NCI-H2081 (cell line): ENCODE results near the gene VOPP1.
A peak's percentile ranks its signal among the peaks of the same experiment; 100 is the strongest.

ENCODE experiments used
- DNase-seq, 2 experiments: peaks; one replicate each; lab custom pipeline; 2025; lab: John Stamatoyannopoulos, UW

Gene VOPP1

DNA sequence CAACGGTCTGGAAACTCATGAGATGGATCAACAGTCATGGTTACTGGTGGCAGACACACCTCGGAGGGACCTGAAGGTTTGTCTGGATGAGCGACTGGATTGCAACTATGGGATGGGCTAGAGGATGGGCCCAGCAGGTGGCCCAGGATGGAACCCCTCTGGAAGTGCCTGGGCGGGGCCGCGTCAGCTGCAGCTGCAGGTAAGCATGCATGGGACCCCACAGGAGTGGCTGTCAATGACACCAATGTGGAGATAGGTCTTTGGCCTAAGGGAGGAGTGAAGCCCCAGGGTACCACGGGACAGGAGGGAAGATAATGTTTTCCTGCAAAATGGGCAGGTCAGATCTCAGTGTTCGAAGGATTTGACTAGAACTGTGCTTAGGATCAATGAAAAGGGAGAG is 103.8 kb downstream of the VOPP1 start:
- no peak for DNase-seq

DNA sequence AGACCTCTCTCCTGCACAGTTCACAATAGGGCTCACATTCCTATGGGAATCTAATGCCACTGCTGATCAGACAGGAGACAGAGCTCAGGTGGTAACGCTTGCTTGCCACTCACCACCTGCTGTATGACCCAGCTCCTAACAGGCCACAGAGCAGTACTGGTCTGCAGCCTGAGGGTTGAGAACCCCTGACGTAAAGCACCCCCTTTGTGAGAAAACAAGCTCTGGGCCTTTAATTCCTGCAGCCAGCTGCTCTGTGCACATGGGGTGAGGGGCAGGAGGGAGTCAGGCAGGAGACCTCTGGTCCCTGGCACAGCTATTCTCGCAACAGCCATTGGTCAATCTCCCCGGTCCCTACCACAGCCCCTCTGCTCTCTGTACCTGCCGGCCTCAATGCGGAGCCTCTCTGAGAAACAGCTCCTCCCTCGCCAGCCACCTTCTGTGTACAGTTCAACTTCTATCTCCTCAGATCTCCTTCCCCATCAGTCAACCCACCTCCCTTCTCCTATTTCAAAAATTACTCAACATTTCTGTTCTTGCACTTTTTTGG is 105.2 kb downstream of the VOPP1 start:
- no peak for DNase-seq

DNA sequence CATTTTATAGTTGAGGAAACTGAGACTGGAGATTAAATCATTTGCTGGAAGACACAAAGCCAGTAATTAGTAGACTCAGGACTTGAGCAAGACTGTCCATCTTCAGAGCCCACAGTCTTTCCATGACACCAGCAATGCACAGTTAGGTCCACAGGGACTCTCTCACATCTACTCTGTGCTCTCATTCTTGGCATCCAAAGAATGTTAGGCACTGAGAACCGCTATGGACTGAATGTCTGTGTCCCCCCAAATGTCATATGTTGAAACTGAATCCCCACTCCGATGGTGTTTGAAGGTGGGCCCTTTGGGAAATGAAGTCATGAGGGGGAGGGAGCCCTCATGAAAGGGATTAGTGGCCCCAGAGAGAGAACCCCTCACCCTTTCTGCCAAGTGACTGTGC is 106.6 kb downstream of the VOPP1 start:
- no peak for DNase-seq

DNA sequence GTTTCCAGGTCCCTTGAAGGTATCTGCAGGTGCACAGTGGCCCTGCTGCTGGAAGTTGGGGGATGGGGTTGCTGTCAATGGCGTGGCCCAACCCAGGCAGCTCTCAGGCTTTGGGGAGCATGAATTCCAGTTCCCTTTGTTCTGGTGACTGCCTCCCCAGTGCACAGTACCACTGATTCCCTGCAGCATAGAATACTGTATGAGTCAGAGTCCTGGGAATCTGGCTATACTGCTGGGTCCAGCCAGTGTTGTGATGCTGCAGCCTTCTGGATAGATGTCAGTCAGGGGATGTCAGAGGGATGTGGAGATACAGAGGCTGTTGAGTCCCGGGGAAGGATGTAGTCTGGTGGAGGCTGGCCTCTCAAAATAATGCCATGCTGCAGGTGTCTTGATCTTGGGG is 107.9 kb downstream of the VOPP1 start:
- DNase-seq = no peak

DNA sequence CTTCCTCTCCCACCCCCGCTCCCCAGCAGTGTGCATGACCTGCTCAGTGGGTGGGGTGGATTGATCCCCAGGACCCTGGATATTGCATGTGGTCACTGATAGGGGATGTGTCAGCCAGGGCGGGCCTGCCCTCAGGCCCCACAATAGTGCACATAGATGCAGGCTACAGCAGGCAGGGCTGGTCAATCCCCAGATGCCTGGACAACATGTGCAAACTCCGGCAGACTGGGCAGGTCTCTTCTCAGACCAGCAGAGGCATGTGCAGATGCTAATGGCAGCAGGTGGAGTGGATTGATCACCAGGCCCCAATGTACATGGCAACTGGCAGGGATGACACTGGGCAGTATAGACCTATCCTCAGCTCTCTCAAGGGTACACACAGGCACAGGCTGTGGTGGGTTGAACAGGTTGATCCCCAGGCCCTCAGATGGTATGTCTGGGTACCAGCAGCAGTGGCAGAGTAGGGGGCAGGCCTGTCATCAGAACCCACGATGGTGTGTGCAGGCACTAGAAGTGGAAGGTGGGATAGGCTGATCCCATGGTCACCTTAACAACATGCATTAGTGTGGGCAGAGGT is 108.5 kb downstream of the VOPP1 start:
- no peak for DNase-seq

DNA sequence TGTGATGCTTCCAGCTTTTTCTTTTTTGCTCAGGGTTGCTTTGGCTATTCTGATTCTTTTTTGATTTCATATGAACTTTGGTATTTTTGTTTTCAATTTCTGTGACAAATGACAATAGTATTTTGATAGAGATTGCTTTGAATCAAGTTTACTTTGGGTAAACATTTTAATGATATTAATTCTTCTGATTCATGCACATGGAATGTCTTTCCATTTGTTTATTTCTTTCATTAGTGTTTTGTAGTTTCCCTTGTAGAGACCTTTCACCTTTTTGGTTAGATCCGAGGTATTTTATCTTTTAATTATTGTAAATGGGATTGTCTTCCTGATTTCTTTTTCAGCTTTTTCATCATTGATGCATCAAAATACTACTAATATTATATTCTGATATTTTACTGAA is 114.0 kb downstream of the VOPP1 start:
- DNase-seq = no peak

DNA sequence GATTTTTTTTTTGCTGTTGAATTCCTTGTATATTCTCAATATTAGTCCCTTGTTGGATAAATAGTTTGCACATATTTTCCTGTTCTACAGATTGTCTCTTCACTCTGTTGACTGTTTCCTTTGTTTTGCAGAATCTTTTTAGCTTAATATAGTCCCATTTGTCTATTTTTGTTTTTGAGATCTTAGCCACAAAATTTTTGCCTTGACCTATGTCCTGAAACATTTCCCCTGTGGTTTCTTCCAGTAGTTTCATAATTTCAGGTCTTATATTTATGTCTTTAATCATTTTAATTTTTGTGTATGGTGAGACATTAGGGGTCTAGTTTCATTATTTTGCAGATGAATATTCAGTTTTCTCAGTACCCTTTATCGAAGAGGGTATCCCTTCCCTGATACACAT is 114.5 kb downstream of the VOPP1 start:
- no peak for DNase-seq

DNA sequence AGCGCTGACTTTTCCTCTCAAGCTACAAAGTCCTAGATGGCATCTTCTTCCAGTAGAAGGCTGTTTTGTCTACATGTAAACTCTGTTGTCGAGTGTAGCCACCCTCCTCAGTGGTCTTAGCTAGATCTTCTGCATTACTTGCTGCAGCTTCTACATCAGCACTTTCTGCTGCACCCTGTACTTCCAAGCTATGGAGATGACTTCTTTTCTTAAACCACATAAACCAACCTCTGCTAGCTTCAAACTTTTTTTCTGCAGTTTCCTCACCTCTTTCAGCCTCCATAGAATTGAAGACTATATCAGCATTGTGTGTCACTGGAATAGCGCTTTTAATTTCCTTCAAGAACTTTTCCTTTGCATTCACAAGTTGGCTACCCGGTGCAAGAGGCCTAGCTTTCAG is 119.3 kb downstream of the VOPP1 start:
- no peak for DNase-seq

DNA sequence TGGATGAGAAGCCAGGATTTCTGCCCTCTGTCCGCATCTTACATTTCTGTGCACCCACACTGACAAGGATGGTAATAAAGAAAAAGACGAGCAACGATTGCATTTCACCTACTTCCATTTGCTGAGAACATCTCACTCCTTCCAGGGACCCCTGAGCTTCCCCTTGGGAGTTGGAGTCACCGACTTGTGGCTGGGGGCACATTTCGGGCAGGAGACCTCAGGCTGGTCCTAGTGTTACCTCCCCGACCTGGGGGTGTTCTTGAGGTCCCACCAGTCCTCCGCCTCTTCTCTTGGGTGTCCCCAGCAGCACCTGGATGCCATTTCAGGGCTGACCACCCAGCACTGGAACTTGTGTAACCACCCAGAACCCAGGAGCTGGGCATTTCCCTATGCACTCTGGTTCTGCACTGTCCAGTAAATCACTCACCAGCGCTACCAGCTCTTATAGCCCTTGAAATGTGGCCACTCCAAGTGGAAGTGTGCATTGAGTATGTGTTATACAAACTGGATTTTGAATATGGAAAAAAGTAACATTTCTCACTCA is 122.2 kb downstream of the VOPP1 start:
- DNase-seq = no peak

DNA sequence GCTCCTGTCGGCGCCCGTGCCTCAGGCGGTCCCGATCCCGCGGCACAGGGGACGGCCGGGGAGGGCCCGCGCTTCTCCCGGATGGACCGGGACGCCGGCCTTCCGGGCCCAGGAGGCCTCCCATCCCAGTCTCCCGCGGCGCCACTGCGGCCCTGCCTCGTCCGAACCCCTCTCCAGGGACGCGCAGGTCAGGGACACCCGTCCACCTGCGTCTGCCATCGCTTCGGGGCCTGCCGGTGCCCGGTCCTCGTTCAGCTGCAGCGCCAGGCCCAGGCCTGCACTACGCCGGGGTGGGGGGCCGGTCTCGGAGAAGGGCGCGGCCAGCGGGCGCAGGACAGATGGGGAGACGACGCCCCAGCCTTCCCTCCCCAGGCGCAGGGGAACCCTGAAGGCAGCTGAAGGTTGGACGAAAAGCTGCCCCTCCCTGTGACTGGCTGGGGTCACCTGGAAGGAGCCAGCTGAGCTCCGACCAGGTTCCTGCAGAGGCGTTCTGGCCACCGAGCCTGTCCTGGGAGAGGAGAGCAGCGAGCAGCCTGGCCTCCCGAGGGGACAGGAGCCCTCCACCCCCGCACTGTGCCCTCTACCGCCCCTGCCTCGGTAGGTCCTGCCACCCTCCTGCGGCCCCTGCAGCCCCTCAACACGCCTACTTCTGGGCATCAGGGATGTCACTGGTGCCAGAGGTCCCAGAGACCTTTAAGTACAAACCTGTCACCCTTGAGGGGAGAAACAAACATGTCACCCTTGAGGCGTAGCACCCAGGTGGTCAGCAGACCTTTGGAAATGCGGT is 122.9 kb downstream of the VOPP1 start:
- no peak for DNase-seq

DNA sequence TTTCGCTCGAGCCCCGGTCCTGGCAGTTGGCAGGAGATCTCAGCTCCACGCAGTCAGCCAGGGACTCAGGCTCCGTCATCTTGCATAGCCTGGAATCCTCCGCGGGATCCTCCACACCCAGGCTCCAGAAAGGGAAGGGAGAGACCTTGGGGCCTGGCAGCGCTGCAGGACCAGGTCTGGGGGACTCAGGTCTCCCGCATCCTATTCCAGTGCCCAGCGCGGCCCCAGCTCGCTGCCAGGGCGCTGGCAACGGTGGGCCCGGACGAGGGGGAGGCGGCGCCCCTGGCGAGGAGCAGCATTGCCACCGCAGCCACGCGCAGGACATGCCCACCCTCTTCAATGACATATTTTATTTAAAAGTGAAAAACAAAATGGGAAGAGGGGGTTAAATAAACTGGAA is 123.8 kb downstream of the VOPP1 start:
- no peak for DNase-seq

DNA sequence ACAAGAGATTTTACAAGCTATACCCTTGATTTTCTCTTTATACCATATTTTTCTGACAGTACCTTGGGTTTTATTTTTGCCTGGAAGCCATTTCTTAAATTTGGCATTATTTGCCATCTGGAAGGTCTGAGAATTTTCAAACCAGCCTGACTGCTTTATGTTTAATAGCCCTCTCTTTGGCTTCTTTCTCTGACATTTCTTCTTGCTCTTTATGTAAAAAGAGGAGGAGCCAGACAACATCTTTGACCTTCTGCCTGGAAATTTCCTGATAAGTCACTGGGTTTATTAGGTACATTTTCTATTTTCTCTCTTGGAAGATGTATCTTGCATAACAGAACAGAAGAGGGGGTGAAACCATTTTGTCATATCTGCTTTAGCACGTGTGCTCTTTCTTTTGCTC is 127.5 kb downstream of the VOPP1 start:
- no peak for DNase-seq

DNA sequence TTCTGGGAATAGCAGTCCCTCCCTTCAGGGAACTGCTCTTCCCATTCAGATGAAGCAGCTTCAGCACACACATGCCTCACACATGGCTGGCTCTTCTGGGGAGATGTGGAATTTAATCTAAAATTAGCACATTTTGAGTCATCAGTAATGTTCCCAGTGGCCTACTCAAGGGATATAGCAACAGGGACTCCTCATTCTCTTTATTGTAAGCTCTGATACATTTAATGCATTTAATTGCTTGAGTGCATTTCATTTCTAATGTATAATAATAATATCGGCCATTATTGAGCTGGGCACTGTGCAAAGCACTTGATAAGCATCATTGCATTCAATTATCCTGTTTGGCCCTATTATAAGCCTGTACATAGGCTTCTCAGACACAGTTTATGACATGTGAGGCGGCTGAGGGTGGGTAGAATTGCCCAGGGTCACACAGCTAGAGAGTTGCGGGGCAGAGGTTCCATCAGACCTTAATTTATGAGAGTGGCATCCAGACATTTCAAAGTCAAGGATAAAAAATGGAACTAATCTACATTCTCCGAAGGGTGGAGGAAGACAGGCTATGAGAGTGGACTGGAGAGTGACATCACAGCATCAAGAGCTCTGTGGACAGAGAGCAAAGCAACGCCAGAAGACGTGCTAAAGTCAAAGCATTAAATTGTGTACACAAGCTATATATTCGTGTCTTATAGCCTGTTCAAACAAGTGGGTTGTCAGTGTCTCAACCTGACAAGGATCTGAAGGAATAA is 130.4 kb downstream of the VOPP1 start:
- DNase-seq = no peak

DNA sequence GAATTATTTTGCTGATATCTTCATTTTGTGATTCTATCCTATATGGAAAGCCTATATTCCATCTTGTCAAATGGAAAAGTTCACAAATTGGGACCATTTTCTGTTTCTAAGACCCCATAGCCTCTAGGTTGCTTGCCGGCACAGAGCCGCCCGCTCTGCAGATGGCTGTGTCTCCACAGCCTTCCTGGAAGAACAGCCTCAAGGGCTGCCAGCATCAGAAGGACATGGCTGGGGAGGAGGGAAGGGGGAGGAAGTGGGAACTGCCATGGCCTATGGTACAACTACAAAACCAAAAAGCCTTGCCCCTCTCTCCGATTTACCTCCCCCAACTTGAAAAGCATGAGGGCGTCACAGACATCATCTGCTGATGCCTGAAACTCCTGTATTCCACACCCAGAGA is 131.3 kb downstream of the VOPP1 start:
- DNase-seq = no peak

DNA sequence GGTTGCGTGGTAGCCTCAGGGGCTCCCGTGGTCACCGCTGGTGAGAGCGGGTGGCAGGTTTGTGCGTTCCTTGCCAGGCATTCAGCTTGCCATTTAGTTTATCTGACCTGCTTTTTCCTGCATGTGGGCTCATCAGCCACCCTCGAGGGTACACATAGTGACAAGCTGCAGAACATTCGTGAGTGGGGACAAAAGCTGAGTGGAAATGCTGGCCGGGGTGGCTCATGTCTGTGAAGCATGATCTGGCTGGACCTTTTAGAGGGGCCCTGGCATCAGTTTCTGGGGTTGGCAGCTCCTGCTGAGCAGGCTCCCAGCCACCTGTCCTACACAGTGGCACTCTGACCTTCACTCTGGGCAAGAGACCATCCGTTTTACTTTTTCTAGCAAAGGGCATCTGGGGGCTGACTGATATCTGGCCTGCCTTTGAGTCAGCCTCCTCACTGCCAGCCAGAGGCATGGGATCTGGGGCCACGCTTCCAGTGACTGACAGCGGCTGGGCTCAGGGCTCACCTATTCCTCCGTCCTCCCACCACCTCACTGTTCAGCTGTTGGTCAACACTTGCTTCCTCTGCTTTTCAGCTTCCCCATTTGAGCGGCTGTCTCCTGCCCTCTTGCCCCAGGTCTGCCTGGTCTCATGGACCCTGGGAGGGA is 132.1 kb downstream of the VOPP1 start:
- no peak for DNase-seq

DNA sequence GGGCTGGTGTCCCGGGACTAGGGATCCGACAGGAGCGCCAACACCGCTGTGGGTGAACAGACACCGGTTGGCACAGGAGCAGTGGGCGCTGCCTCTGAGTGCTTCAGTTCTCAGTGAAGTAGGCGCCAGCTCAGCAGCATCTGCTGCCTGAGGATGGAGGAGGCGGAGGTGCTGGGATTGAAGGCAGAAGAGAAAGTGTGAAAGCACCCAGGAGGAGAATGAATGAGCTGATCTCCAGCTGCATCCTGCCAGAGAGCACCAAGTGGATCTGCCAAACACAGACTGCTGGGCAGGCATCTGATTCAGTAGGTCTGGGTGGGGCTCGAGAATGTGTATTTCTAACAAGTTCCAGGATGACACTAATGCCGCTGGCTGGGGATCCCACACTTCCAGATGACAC is 132.7 kb downstream of the VOPP1 start:
- peak; percentile 31 to 61 for DNase-seq

DNA sequence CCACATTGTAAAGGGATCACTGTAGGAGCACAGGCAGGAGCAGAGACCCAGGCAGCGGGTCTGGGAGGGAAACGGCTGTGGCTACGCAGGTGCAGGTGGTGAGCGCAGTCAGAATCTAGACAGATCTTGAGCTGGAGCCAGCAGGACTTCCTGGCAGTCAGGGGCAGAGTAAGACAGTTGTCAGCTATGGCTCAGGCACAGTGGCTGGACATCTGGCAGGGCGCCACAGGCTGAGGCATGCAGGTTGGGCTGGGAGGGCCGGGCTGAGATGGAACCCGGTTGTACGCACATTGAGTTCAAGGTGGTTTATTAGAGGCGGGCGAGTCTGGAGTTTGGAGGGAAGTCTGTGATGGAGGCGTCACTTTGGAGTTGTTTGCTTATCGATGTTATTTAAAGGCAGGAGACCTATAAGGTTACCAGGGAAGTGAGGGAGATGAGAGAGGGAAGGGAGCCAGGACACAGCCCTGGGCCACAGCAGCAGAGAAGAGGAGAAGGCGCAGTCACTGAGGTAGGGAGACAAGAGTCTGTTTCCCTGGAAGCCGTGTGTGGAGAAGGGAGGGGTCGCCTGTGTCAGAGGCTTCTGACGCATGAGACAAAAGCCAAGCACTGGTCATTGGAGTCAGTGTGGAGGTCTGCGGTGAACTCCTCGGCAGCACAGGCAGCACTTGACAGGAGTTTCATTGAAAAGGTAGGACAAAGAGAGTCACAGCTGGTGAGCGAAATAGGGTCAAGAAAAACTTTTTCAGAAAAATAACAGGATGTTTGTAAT is 133.4 kb downstream of the VOPP1 start:
- DNase-seq = peak; percentile 58 to 91

DNA sequence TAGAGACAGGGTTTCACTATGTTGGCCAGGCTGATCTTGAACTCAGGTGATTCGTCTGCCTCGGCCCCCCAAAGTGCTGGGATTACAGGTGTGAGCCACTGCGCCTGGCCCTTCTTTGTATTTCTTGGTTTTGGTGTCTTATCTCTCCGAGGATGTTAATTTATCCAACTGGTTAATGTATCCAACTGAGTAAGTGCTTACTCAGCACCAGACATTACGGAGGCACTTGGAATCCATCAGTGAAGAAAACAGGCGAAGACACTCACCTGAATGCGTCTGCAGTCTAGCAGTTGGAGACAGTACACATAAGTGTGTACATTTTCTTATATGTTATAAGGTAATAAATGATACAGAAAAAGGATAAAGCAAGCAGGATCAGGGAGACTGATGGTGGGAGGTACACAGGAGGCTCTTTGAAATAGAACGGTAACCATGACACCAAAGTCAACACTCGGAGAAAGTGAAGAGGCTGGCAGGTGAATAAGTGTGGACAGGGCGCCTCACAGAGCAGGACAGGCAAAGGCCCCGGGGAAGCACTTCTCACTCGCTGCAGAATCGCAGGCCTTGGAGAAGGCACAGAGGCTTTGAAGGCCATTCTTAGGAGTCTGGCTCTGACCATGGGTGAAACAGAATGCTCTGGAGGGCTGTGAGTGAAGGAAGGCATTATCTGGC is 134.1 kb downstream of the VOPP1 start:
- DNase-seq = peak; percentile 43 to 87

DNA sequence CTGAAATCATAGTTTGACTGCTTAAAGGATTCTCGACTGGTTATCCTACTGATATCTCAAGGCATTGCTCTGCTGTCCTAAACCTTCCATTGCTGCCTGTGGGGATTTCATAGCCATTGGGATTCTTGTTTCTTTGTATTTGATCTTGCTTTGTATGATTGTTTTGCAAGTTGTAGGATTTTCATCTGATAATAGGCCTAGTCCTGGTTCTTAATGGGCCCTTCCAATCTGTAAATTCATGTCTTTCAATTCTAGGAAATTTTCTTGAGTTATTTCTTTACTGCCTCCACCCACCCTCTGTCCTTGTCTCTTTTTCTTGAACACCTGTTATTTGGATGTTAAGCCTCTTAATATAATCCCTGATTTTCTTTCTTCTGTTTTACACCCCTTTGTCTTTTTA is 134.9 kb downstream of the VOPP1 start:
- DNase-seq = no peak

DNA sequence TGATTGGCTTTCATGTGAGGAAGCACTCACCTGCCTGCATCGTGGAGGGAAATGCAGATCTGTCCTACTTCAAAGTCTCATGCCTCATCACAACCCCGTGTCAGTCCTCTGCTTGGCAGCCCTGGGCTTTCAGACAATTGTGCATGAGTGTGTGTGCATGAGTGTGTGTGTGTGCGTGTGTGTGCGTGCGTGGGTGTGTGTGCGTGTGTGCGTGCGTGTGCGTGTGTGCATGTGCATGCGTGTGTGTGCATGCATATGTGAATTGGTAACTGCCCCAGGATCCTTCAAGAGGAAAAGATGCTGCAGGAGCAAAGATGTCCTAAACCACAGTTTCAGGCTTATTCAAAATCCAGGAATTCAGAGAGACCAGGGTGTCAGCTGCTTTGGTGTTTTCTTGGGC is 135.8 kb downstream of the VOPP1 start:
- DNase-seq = no peak

DNA sequence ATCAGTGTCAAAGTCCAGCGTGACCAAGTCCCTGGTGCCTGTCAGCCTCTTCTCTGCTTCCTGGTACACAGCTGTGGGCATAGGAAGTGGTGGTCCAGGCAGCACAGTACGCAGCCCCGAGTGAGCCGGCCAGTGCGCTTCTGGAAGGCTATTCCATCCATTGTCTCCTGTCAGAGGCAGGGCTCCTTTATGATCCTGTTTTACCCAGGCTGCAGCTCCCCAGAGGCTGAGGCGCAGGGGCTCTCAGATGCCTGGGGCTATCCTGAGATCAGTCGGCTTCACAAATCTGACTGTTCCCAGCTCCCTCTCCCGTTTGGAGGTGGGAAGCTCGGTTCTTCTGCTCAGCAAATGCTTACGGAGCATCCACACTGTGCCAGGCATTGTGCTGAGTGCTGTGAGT is 136.8 kb downstream of the VOPP1 start:
- DNase-seq = no peak
